Stimulated activated naive B cell treated with anti-CD40 and anti-IgM and Interleukin-4, amounts not matched to agents 10 μg/mL and 1 μg/mL and 100 μg/mL, for 72 hours (primary cell): ENCODE data around the gene GRIP2.

ENCODE experiments used
- ATAC-seq, 2 donors: fragments of 150-1000 bp; cut with Tn5 transposase; replicated peaks; 2 replicates each; pipeline ENCODE4 v1.10.0; 2021; ENCODE audit warnings: moderate library complexity in 1 of 2
- DNase-seq: peaks from one replicate; pipeline ENCODE4 v3.0.0; 2021
- H3K27ac Mint-ChIP-seq: one replicate; pipeline ENCODE4 v1.8.0; 2022; ENCODE audit warnings: mild to moderate bottlenecking, mixed read lengths
- H3K27me3 Mint-ChIP-seq, 2 donors: one replicate each; pipeline ENCODE4 v1.8.0; 2022; ENCODE audit warnings: mixed read lengths in 2 of 2
- H3K36me3 Mint-ChIP-seq, 2 donors: one replicate each; pipeline ENCODE4 v1.8.0; 2022; ENCODE audit warnings: mixed read lengths in 2 of 2, mild to moderate bottlenecking in 1 of 2
- H3K4me1 Mint-ChIP-seq, 2 donors: one replicate each; pipeline ENCODE4 v1.8.0; 2022; ENCODE audit warnings: mixed read lengths in 2 of 2, mild to moderate bottlenecking in 1 of 2
- H3K4me3 Mint-ChIP-seq, 2 donors: one replicate each; pipeline ENCODE4 v1.8.0; 2022; ENCODE audit warnings: mild to moderate bottlenecking in 2 of 2, mixed read lengths in 2 of 2, moderate library complexity in 1 of 2
- H3K9me3 Mint-ChIP-seq, 2 donors: one replicate each; pipeline ENCODE4 v1.8.0; 2022; ENCODE audit warnings: mixed read lengths in 2 of 2, mild to moderate bottlenecking in 1 of 2

The GRIP2 gene

DNA sequence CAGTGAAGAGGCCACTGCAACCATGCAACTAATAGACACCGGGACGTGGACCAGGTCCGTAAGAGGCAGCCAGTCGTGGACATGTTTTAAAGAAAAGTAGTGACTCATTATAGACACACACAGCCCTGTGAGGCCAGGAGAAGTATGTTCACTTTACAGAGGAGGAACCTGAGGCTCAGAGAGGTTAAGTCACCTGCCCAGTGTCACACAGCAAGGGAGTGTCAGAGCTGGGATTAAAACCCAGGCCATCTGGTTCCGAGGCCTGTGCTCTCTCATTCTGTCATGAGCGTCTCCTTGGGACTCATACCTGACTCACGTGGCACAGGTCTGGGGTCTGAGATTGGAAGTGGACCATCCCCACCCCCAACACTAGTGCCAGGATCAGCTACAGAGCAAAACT lies 28.1 kb upstream of the GRIP2 start:
- no peak overlapping the region for H3K27ac Mint-ChIP-seq
- H3K27me3 Mint-ChIP-seq, result peaks cover 45 to 49% of the 10 kb centered on the region in 2 donors
- no peak overlapping the region for H3K4me3 Mint-ChIP-seq
- no peak for DNase-seq
- H3K9me3 Mint-ChIP-seq, result no peaks in the 10 kb centered on the region
- H3K36me3 Mint-ChIP-seq, result no peaks in the 10 kb centered on the region
- ATAC-seq, result no peak
- H3K4me1 Mint-ChIP-seq, result no peaks in the 10 kb centered on the region

DNA sequence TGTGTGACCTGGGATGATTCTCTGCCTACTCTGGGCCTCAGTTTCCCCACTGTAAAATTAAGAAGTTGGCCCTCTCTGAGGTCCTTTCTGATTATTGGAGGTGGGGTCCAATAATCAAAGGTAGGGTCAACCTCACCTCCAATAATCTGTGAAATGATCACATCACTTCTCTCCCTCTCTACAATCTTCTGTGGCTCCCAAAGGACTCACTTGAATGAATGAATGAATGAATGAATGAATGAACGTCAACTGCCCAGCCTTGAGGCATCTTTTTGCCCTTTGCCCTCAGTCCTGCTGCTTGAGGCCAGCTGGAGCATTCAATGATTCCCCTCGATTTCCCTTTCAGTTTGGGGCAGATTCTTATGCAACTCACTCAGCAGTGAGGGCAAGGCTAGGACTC lies 26.7 kb upstream of the GRIP2 start:
- Mint-ChIP-seq H3K36me3 (no peaks in the 10 kb centered on the region), H3K4me3 (no peak overlapping the region), H3K27me3 (peaks cover 50 to 53% of the 10 kb centered on the region in 2 donors), H3K4me1 (no peaks in the 10 kb centered on the region), H3K9me3 (no peaks in the 10 kb centered on the region), H3K27ac (no peak overlapping the region)
- ATAC-seq (no peak), DNase-seq (no peak)

DNA sequence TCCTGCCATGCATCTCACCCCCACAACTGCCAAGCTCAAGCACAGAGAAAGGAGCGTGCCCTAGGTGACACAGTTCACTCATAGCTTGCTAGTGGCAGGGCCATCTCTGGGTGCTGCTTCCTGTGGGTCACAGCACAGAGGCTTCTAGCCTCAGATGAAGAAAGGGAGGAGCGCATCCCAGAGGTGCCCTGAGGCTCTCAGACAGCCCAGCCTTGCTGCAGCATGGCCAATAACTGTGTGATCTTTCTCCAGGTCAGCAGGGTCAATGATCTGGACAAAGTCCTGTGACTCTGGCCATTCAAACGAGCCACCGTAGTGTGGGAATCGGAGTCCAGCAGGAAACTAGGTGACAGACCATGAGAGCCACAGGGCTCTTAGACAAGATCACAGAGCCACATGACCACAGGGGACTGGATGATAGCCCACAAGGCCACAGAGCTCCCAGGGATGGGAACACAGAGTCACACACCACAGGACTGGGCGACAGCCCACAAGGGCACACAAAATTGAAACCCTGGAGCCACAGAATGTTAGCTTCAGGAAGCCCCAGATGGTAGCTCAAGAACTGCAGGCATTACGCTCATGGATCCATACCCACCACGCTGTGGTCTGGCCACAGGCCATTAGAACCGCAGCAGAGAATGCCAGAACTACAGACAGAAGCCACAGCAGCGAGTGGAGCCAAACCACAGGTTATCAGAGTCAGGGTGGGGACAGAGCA lies 25.9 kb upstream of the GRIP2 start:
- no peaks in the 10 kb centered on the region for H3K36me3 Mint-ChIP-seq
- no peaks in the 10 kb centered on the region for H3K9me3 Mint-ChIP-seq
- no peak overlapping the region for H3K27ac Mint-ChIP-seq
- no peak overlapping the region for H3K4me3 Mint-ChIP-seq
- H3K4me1 Mint-ChIP-seq, result no peaks in the 10 kb centered on the region
- peaks cover 48 to 52% of the 10 kb centered on the region in 2 donors for H3K27me3 Mint-ChIP-seq
- DNase-seq (no peak), ATAC-seq (peak in 1 of 2 donors; percentile 19)

DNA sequence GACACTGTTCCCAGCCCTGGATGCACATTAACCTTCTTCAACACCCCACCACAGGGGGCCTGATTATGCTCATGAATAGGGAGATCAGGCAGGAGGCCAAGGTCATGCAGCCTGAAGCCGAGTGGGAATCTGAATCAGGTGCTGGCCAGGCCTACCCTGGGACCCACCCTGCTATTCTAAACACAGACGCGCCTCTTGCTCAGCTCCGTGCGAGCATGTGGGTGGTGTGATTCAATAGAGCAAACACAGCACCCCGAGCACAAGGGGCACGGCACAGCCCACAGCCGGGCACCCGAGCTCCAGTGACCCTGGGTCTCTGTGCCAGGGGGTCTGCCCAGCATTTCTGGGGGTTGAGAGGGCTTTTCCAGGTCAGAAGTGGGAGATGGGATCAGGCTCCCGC lies 24.6 kb upstream of the GRIP2 start:
- Mint-ChIP-seq H3K4me1 (no peaks in the 10 kb centered on the region), H3K36me3 (no peaks in the 10 kb centered on the region), H3K4me3 (no peak overlapping the region), H3K27me3 (peaks cover 50 to 58% of the 10 kb centered on the region in 2 donors), H3K9me3 (no peaks in the 10 kb centered on the region), H3K27ac (no peak overlapping the region)
- ATAC-seq (no peak), DNase-seq (no peak)

DNA sequence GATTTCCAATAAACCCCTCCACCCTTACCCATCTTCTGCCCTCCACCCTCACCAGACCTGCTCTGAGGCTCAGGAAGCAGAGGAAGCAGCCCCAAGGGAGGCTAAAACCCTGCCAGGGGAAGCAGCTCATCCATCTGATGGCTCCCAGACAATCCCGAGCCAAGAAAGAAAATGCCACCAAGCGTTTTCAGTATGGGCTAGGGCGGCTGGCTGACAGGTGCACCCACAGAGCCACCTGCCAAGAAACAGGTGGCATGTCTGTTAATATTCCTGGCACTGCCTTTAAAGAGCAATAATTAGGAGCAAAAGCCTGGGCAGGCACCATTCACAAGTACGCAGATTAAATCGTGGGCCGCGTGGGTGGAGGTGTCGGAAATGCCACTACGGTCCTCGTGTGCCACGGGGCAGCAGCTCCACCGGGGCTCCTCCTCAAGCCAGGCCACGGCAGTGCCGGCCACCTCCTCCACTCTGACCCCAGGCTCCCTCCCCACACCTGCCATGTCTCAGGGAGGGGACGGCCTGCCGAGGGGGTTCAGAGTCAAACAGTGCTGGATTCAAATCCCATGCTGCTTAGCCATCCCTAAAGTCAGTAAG lies 23.9 kb upstream of the GRIP2 start:
- no peak for ATAC-seq
- Mint-ChIP-seq H3K4me1 (no peaks in the 10 kb centered on the region), H3K9me3 (no peaks in the 10 kb centered on the region), H3K4me3 (no peak overlapping the region), H3K36me3 (no peaks in the 10 kb centered on the region), H3K27me3 (peaks cover 52 to 65% of the 10 kb centered on the region in 2 donors), H3K27ac (no peak overlapping the region)
- no peak for DNase-seq

DNA sequence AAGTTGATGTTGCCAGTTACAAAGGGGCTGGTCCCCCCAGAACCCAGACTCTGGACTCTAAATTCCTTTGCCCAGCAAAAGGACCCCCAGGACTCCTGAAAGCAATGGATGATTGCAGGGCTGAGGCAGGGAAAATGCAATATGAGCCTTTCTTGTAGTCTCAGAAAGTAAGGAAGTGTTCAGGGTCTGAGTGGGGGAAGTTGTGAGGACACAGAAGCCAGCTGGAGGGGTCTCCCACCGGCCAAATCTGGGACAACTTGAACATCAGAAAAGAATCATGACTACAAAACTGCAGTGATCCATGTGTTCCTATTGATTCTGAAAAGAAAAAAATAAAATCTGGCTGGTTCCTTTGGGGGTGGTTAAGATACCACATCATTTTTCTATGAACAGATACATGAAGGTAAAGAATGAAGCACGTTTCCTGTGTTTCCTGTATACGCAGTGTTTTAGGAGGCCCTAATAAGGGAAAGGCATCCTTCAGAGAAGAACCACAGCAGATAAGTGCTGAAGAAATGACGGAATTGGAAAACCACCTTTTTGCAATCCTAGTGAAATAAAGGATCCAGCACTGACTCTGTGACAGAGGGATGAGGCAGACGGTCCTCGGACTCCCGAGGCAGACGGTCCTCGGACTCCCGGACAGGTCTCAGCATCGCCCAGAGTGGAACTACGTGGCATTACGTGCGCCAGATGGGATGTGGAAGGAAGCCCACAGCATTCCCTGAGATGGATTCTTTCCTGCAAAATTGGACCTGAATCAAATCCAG lies 22.2 kb upstream of the GRIP2 start:
- H3K9me3 Mint-ChIP-seq, result no peaks in the 10 kb centered on the region
- DNase-seq (no peak), ATAC-seq (no peak)
- H3K4me1 Mint-ChIP-seq, result no peaks in the 10 kb centered on the region
- H3K27me3 Mint-ChIP-seq, result peaks cover 46 to 63% of the 10 kb centered on the region in 2 donors
- H3K27ac Mint-ChIP-seq, result no peak overlapping the region
- H3K36me3 Mint-ChIP-seq, result no peaks in the 10 kb centered on the region
- no peak overlapping the region for H3K4me3 Mint-ChIP-seq

DNA sequence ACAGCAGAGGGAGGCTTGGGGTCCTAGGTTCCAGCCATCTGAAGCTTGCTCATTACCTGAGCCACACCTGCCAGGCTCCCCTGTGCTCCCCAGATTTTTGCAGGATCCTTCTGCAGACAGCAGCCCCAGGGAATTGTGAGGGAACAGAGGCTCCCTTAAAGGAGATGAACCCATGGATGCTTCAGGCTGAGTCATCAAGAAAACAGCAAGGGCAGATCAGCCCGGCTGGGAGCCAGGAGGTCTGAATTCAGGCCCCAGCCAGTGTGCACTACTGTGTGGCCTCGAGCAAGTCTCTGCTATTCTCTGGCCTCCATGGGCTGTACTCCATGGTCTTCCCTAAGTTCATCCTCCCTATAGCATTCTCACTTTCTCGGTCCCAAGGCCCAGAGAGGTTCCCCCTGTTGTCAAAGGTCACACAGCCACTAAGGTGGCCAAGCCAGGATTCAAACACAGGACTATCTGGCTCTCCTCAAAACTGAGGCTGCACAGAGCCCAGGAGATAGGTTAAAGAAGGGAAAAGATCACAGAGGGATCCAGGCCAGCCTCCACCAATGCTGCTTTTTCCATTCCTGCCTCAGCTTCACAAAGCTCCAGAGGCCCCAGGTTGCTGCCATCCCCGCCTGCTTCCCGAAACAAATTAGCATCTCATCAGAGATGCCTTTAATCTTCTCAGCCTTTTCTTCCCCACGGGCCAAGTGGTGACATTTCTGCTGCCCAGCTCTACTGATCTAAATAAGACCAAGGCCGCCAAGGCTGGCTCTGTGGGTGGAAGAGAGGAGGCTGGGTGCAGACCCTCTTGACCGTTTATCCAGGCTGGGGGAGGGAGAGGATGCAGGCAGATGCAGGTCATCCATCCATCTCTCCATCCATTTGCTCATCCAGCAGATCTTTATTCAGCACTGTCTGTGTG lies 21.2 kb upstream of the GRIP2 start:
- ATAC-seq (no peak), DNase-seq (no peak)
- Mint-ChIP-seq H3K9me3 (no peaks in the 10 kb centered on the region), H3K4me3 (no peak overlapping the region), H3K27me3 (peaks cover 49 to 66% of the 10 kb centered on the region in 2 donors), H3K27ac (no peak overlapping the region), H3K4me1 (no peaks in the 10 kb centered on the region), H3K36me3 (no peaks in the 10 kb centered on the region)

DNA sequence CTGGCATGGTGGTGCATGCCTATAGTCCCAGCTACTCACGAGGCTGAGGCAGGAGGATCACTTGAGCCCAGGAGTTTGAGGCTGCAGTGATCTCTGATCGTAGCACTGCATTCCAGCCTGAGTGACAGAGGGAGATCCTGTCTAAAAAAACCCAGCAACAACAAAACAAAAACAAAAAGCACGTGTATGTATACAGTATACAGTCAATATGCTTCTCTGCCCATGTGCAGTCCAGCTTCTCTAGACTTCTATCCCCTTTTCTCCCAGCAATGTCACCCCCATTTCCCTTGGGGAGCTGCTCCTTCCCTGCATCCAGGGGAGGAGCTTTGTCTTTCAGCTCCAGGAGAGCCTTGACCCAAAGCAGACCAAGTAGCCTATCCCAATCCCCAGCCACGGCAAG lies 20.0 kb upstream of the GRIP2 start:
- H3K4me3 Mint-ChIP-seq, result no peak overlapping the region
- no peaks in the 10 kb centered on the region for H3K9me3 Mint-ChIP-seq
- DNase-seq (no peak), ATAC-seq (no peak)
- H3K27me3 Mint-ChIP-seq, result peaks cover 52 to 77% of the 10 kb centered on the region in 2 donors
- H3K27ac Mint-ChIP-seq, result no peak overlapping the region
- H3K4me1 Mint-ChIP-seq, result peaks cover 6 to 7% of the 10 kb centered on the region in 2 donors
- H3K36me3 Mint-ChIP-seq, result no peaks in the 10 kb centered on the region

DNA sequence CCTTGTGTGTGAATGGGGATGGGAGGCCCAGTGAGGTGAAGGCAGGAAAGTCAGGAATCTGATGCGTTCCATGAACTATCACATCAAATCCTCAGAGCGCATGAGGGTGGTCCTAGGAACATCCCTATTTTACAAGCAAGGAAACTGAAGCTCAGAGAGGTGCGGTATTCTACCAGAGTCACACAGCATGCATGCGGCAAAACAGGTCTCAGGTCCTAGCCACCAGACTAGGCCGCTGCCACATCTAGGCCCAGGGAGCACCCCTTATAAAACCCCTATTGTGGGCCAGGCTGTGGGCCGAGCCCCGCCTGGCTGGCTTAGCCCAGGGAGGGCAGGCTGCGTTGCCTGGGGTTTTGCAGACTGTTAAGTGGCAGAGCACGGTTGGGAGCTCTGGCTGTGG lies 17.9 kb upstream of the GRIP2 start:
- peaks cover 60 to 81% of the 10 kb centered on the region in 2 donors for H3K27me3 Mint-ChIP-seq
- no peaks in the 10 kb centered on the region for H3K36me3 Mint-ChIP-seq
- no peak for DNase-seq
- ATAC-seq, result no peak
- H3K4me3 Mint-ChIP-seq, result no peak overlapping the region
- H3K9me3 Mint-ChIP-seq, result no peaks in the 10 kb centered on the region
- H3K4me1 Mint-ChIP-seq, result peaks cover 6 to 7% of the 10 kb centered on the region in 2 donors
- no peak overlapping the region for H3K27ac Mint-ChIP-seq

DNA sequence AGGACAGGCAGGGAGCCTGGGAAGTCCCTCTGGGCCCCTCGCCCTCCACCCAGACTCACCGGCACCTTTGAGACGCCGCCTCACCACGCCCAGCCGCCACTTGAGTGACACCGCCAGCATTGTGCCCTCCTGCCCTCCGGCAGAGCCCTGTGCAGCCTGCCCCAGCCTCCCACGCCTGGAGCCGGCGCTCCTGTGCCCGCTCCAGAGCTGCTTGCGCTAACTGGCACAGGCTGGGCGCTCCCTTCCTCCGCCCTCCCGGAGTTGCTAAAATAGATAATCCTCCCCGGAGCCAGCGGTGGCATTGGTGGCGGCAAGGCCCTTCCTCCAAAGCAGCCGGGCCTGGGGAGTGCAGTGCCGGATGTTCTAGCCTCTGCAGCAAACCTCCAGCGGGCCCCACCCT lies 15.7 kb upstream of the GRIP2 start:
- Mint-ChIP-seq H3K9me3 (no peaks in the 10 kb centered on the region), H3K4me1 (peaks cover 6 to 7% of the 10 kb centered on the region in 2 donors), H3K36me3 (no peaks in the 10 kb centered on the region), H3K4me3 (no peak overlapping the region), H3K27me3 (peaks cover 59 to 90% of the 10 kb centered on the region in 2 donors), H3K27ac (peak overlapping the region; percentile 15)
- ATAC-seq, result peak in 1 of 2 donors; percentile 31
- DNase-seq, result no peak

DNA sequence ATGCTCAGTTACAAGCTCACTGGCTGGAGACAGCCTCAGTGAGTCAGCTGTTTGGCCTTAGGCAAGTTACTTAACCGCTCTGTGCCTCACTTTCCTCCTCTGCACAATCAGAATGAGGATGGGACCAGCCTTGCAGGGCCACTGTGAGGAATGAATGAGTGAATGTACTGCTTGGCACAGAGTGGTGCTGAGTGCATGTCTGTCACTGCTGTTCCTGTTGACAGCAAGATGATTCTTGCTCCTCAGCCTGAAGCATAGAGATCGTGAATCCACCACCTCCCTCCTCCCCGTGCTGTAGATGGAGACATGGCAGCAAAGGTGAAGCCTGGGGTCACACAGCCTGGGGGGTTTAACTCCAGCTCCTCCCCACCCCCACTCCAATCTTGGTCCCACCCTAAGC lies 14.6 kb upstream of the GRIP2 start:
- Mint-ChIP-seq H3K4me3 (no peak overlapping the region), H3K27ac (no peak overlapping the region), H3K27me3 (peaks cover 63 to 89% of the 10 kb centered on the region in 2 donors), H3K9me3 (no peaks in the 10 kb centered on the region), H3K4me1 (peaks cover 6 to 10% of the 10 kb centered on the region in 2 donors), H3K36me3 (no peaks in the 10 kb centered on the region)
- DNase-seq, result no peak
- no peak for ATAC-seq

DNA sequence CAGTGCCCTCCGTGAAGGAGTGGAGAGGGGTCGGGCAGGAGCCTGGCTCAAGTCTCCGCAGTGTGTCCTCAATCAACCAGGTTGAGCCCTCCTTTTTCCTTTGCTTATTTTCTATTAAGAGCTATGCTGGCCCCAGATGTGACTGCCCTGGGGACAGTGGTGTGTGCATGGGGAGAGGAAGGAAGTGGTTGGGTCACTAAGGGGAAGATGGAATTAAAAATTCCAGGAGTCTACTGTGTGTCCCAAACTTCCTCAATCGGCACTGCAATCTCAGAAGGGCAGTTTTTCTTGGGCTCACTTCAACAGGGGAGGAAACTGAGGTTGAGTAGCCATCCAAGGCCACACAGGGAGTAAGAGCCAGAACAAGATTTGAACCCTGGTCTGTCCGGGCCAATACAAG lies 13.7 kb upstream of the GRIP2 start:
- no peak for DNase-seq
- H3K27me3 Mint-ChIP-seq, result peaks cover 62 to 87% of the 10 kb centered on the region in 2 donors
- H3K4me1 Mint-ChIP-seq, result peaks cover 6 to 10% of the 10 kb centered on the region in 2 donors
- H3K36me3 Mint-ChIP-seq, result no peaks in the 10 kb centered on the region
- H3K4me3 Mint-ChIP-seq, result no peak overlapping the region
- H3K27ac Mint-ChIP-seq, result no peak overlapping the region
- no peak for ATAC-seq
- H3K9me3 Mint-ChIP-seq, result no peaks in the 10 kb centered on the region

DNA sequence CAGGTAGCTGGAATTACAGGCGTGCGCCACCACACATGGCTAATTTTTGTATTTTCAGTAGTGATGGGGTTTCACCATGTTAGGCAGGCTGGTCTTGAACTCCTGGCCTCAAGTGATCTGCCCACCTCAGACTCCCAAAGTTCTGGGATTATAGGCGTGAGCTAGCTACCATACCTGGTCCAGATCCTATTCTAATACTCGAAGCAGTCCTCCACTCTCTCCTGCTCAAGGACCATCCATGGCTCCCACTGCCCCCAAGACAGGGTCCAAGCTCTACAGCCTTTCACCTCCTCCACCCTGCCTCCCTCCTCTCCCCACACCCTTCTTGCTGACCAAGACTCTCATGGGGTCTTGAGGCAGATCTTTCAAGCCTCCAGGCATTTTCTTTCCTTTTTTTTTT lies 12.6 kb upstream of the GRIP2 start:
- Mint-ChIP-seq H3K36me3 (no peaks in the 10 kb centered on the region), H3K9me3 (no peaks in the 10 kb centered on the region), H3K4me3 (no peak overlapping the region), H3K27ac (no peak overlapping the region), H3K27me3 (peaks cover 71 to 90% of the 10 kb centered on the region in 2 donors), H3K4me1 (peaks cover 6 to 10% of the 10 kb centered on the region in 2 donors)
- no peak for DNase-seq
- ATAC-seq, result no peak

DNA sequence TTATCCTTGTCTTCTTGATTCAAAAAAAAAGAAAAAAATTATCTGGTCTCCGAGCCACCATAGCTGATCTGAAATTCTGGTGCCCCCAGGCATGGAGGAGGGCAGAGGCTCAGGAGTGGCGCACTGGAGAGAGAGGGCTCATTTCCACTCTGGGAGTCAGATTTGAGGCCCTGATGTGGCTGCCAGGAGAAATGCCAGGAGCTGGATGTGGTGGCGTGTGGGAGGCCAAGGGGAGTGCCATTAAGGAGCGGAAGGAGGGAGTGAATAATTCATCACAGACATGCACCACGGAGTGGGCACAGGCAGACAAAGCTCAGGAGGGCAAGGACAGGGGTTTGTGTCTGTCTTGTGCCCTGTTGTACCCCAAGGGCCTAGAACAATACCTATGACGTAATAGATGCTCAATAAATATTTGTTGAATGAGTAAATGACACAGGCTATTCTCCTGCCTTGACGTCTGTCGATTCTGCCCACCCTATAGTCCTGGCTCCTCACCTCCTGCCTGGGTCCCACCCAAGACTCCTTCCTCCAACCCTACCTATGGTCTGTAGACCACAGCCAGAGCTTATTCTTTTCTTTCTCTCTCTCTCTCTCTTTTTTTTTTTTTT lies 12.0 kb upstream of the GRIP2 start:
- H3K4me1 Mint-ChIP-seq, result peaks cover 6 to 10% of the 10 kb centered on the region in 2 donors
- DNase-seq (no peak), ATAC-seq (no peak)
- H3K4me3 Mint-ChIP-seq, result no peak overlapping the region
- H3K9me3 Mint-ChIP-seq, result no peaks in the 10 kb centered on the region
- peaks cover 73 to 90% of the 10 kb centered on the region in 2 donors for H3K27me3 Mint-ChIP-seq
- H3K27ac Mint-ChIP-seq, result no peak overlapping the region
- H3K36me3 Mint-ChIP-seq, result no peaks in the 10 kb centered on the region
